BLaER1 treated with 17β-estradiol and CSF1 and Interleukin-3, amounts not matched to agents 10 nM and 100 nM (cell line): ENCODE results near the gene TCF12.
"Not testable (repeated sequence)": the region's sequence is repeated elsewhere in the genome, so short reads cannot be mapped to it uniquely, and the experiment has no call there.

Experiments
- H3K27ac ChIP-seq, 11 experiments: shearing (Covaris generic); formaldehyde crosslinking; 2 replicates each; pipeline ENCODE4 v1.8.1; 2022
- H3K27me3 ChIP-seq, 11 experiments: shearing (Covaris generic); formaldehyde crosslinking; 2 replicates each; pipeline ENCODE4 v1.8.1; 2022
- H3K36me3 ChIP-seq, 11 experiments: shearing (Covaris generic); formaldehyde crosslinking; 2 replicates each; pipeline ENCODE4 v1.8.1; 2022
- H3K4me1 ChIP-seq, 10 experiments: shearing (Covaris generic); formaldehyde crosslinking; 2 replicates each; pipeline ENCODE4 v1.8.1; 2022
- H3K4me2 ChIP-seq, 11 experiments: shearing (Covaris generic); formaldehyde crosslinking; 2 replicates each; pipeline ENCODE4 v1.8.1; 2022
- H3K4me3 ChIP-seq, 10 experiments: shearing (Covaris generic); formaldehyde crosslinking; 2 replicates each; pipeline ENCODE4 v1.8.1; 2022
- H3K9ac ChIP-seq, 11 experiments: shearing (Covaris generic); formaldehyde crosslinking; 2 replicates each; pipeline ENCODE4 v1.8.1; 2022
- H3K9me3 ChIP-seq, 11 experiments: shearing (Covaris generic); formaldehyde crosslinking; replicated peaks in 1 of 11; 2 replicates each; pipeline ENCODE4 v1.8.1; 2022
- H4K20me1 ChIP-seq, 11 experiments: shearing (Covaris generic); formaldehyde crosslinking; 2 replicates each; pipeline ENCODE4 v1.8.1; 2022
- Cebpa-rat ChIP-seq, 11 experiments: shearing (Covaris generic); IDR thresholded peaks; 2 replicates each; pipeline ENCODE4 v1.8.1; 2022

TCF12 gene

GRCh38 chr15:57152133-57152532 lies 233.7 kb downstream of the TCF12 start:
- H3K4me1 ChIP-seq, result peaks cover 0 to 55% (median 9%) of the 10 kb centered on the region in 10 experiments; a peak in 11 of 20 replicates
- H3K9me3 ChIP-seq, result peaks cover 29 to 50% (median 39%) of the 10 kb centered on the region in 11 experiments

DNA sequence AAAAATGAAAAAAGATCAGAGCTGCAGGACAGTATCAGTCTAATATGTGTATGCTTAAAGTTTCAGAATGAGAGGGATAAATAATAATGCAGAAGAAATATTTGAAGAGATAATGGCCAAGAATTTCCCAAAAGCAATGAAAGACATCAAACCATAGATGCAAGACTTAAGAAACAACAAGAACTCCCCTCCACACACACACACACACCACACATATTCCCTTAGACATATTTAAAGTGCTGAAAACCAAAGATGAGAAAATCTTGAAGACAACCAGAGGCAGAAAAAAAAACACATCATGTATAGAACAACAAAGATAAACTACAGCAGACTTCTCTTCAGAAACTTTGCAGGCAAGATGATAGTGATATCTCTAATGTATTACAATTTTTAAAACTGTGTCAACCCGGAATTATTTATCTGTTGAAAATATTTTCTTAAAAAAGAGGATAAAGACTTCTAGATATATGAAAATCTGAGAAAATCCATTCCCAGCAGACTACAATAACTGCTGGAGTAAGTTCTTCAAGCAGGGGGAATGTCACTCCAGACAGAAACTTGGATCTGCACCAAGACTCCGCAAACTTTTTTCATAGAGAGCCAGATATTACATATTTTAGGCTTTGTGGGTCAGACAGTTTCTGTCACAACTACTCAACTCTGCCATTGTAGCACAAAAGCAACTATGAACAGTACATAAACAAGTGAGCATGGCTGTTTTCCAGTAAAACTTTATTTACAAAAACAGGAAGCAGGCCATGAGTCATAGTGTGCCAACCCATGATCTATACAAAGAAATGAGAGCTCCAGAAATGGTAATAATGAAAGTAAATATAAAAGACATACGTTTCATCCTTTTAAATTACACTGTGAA lies 234.5 kb downstream of the TCF12 start:
- Histone ChIP-seq H3K4me3 (no peak overlapping the region), H3K9ac (peak overlapping the region in 1 of 11 experiments; percentile 40; a peak in 2 of 22 replicates), H3K9me3 (peaks cover 29 to 50% (median 39%) of the 10 kb centered on the region in 11 experiments), H3K4me2 (peak overlapping the region in 6 of 11 experiments; percentile 25 to 84 (median 52); a peak in 11 of 22 replicates), H3K36me3 (peaks cover 40 to 78% (median 55%) of the 10 kb centered on the region in 11 experiments), H4K20me1 (peaks cover 0 to 9% (median 0%) of the 10 kb centered on the region in 11 experiments; a peak in 4 of 22 replicates), H3K4me1 (peaks cover 0 to 47% (median 9%) of the 10 kb centered on the region in 10 experiments; a peak in 11 of 20 replicates), H3K27ac (peak overlapping the region in 4 of 11 experiments; percentile 58 to 76 (median 70); a peak in 7 of 22 replicates), H3K27me3 (no peaks in the 10 kb centered on the region)
- no peak for TF ChIP-seq Cebpa-rat (IDR thresholded peaks at IDR 0.05)

More at GRCh38 chr15:57152133-57152532, 233.7 kb downstream of the TCF12 start:
- Histone ChIP-seq H3K27me3 (no peaks in the 10 kb centered on the region), H3K4me2 (peak overlapping the region in 1 of 11 experiments; percentile 67; a peak in 1 of 22 replicates), H3K4me3 (peak overlapping the region in 4 of 10 experiments; percentile 0 to 20 (median 14); a peak in 3 of 20 replicates), H3K9ac (no peak overlapping the region), H3K36me3 (peaks cover 38 to 76% (median 49%) of the 10 kb centered on the region in 11 experiments), H3K27ac (peak overlapping the region in 2 of 11 experiments; percentile 74 to 76; a peak in 2 of 22 replicates), H4K20me1 (peaks cover 0 to 12% (median 0%) of the 10 kb centered on the region in 11 experiments; a peak in 6 of 22 replicates)
- no peak for TF ChIP-seq Cebpa-rat (IDR thresholded peaks at IDR 0.05)

DNA sequence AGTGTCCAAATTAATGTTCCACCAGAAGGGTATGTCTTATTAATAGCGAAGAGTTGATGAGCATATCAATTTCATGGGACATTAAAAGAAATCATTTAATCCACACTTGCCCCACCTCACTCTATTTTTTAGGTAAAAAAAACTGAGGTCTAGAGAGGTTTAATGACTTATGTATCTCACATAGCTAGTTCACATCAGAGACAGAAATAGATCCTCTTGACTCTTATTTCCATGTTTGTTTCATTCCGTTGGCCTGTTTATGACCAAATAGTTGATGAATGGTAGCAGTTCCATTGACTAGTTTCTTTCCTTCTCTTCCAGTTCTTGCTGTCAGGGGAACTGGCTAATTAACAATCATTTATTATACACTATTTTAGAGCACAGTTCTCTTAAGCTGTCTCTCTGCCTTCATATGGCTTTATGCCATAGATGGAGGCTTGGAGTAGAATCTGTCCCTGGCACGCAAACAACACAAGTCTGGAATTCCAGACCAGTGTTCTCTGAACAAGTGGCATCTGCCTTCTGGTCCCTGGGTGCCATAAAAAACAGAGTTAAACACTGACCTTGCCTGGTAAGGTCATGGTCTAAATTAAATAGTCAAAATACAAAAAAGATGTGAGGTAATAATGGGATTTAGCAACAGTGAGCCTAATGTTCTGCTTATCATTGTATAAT lies 237.9 kb downstream of the TCF12 start:
- Histone ChIP-seq H3K4me2 (no peak overlapping the region), H4K20me1 (peaks cover 0 to 31% (median 0%) of the 10 kb centered on the region in 11 experiments; a peak in 8 of 22 replicates), H3K36me3 (peaks cover 24 to 66% (median 53%) of the 10 kb centered on the region in 11 experiments), H3K4me1 (peaks cover 0 to 35% (median 9%) of the 10 kb centered on the region in 10 experiments; a peak in 11 of 20 replicates), H3K9me3 (peaks cover 15 to 24% (median 18%) of the 10 kb centered on the region in 11 experiments), H3K27ac (no peak overlapping the region), H3K4me3 (no peak overlapping the region), H3K9ac (no peak overlapping the region), H3K27me3 (no peaks in the 10 kb centered on the region)
- no peak for TF ChIP-seq Cebpa-rat (IDR thresholded peaks at IDR 0.05)

- H3K36me3 ChIP-seq, result peaks cover 11 to 69% (median 41%) of the 10 kb centered on the region in 11 experiments; a peak in 20 of 22 replicates
- no peak overlapping the region for H3K4me2 ChIP-seq
- H4K20me1 ChIP-seq, result peaks cover 0 to 31% (median 0%) of the 10 kb centered on the region in 11 experiments; a peak in 8 of 22 replicates
- peaks cover 0 to 10% (median under 1%) of the 10 kb centered on the region in 11 experiments; a peak in 11 of 22 replicates for H3K9me3 ChIP-seq
- no peak for TF ChIP-seq Cebpa-rat (IDR thresholded peaks at IDR 0.05)
- no peak overlapping the region for H3K9ac ChIP-seq
- no peak overlapping the region for H3K27ac ChIP-seq
- peaks cover 0 to 17% (median 1%) of the 10 kb centered on the region in 10 experiments; a peak in 9 of 20 replicates for H3K4me1 ChIP-seq
- H3K27me3 ChIP-seq, result no peaks in the 10 kb centered on the region
- no peak overlapping the region for H3K4me3 ChIP-seq
Measured at GRCh38 chr15:57158589-57158988, 240.1 kb downstream of the TCF12 start.

GRCh38 chr15:57158997-57159668 lies 240.7 kb downstream of the TCF12 start:
- Histone ChIP-seq H3K4me3 (no peak overlapping the region), H3K9me3 (peaks cover 0 to 16% (median 0%) of the 10 kb centered on the region in 11 experiments; a peak in 10 of 22 replicates), H3K27me3 (no peaks in the 10 kb centered on the region), H3K4me1 (peaks cover 0 to 11% (median 0%) of the 10 kb centered on the region in 10 experiments; a peak in 4 of 20 replicates), H3K9ac (no peak overlapping the region), H4K20me1 (peaks cover 0 to 31% (median 0%) of the 10 kb centered on the region in 11 experiments; a peak in 8 of 22 replicates), H3K36me3 (peaks cover 15 to 75% (median 43%) of the 10 kb centered on the region in 11 experiments; a peak in 19 of 22 replicates), H3K4me2 (no peak overlapping the region), H3K27ac (no peak overlapping the region)
- no peak for TF ChIP-seq Cebpa-rat (IDR thresholded peaks at IDR 0.05)

DNA sequence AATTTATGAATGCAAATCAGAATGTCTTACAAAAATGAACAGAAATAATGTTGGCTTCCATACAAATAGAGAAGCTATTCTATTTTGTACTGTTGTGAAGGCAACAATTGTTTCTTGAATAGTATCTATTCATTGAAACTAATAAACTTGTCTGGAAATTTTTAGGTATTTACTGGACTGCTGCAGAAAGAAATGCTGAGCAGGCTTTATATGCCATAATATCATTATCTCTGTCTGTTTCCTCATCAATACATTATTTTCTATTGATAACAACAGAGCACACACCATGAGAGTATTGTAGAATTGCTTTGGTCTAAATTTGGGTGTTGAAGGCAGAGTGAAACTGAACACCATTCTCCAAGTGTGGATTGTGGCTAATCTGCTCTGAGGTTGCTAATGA lies 241.3 kb downstream of the TCF12 start:
- Histone ChIP-seq H3K27ac (no peak overlapping the region), H4K20me1 (peaks cover 0 to 31% (median 0%) of the 10 kb centered on the region in 11 experiments; a peak in 9 of 22 replicates), H3K36me3 (peaks cover 21 to 81% (median 47%) of the 10 kb centered on the region in 11 experiments; a peak in 19 of 22 replicates), H3K27me3 (no peaks in the 10 kb centered on the region), H3K4me3 (no peak overlapping the region), H3K4me1 (peaks cover 0 to 7% (median 0%) of the 10 kb centered on the region in 10 experiments; a peak in 2 of 20 replicates), H3K9me3 (peaks cover 0 to 22% (median 0%) of the 10 kb centered on the region in 11 experiments; a peak in 9 of 22 replicates), H3K4me2 (no peak overlapping the region), H3K9ac (no peak overlapping the region)
- TF ChIP-seq Cebpa-rat (IDR thresholded peaks at IDR 0.05), result no peak

GRCh38 chr15:57160823-57161560 lies 242.5 kb downstream of the TCF12 start:
- H3K27ac ChIP-seq, result no peak overlapping the region
- no peak overlapping the region for H3K4me2 ChIP-seq
- H3K4me1 ChIP-seq, result peaks cover 0 to 15% (median 0%) of the 10 kb centered on the region in 10 experiments; a peak in 7 of 20 replicates
- TF ChIP-seq Cebpa-rat (IDR thresholded peaks at IDR 0.05), result no peak
- H3K36me3 ChIP-seq, result peaks cover 18 to 79% (median 47%) of the 10 kb centered on the region in 11 experiments; a peak in 20 of 22 replicates
- H3K27me3 ChIP-seq, result no peaks in the 10 kb centered on the region
- no peak overlapping the region for H3K9ac ChIP-seq
- no peak overlapping the region for H3K4me3 ChIP-seq
- H3K9me3 ChIP-seq, result peaks cover 0 to 25% (median 0%) of the 10 kb centered on the region in 11 experiments; a peak in 9 of 22 replicates
- H4K20me1 ChIP-seq, result peaks cover 0 to 33% (median 0%) of the 10 kb centered on the region in 11 experiments; a peak in 9 of 22 replicates

DNA sequence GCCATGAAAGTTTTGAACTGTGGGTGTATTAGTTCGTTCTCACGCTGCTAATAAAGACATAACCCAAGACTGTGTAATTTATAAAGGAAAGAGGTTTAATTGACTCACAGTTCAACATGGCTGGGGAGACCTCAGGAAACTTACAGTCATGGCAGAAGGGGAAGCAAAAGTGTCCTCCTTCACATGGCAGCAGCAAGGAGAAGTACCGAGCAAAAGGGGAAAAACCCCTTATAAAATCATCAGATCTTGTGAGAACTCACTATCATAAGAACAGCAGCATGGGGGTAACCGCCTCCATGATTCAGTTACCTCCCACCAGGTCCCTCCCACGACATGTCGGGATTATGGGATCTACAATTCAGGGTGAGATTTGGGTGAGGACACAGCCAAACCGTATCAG lies 245.8 kb downstream of the TCF12 start:
- not testable (repeated sequence) for H3K9ac ChIP-seq, H3K4me2 ChIP-seq, H3K4me3 ChIP-seq, H3K27me3 ChIP-seq
- Histone ChIP-seq H4K20me1 (peaks cover 0 to 21% (median 0%) of the 10 kb centered on the region in 11 experiments; a peak in 7 of 22 replicates), H3K36me3 (peaks cover 37 to 83% (median 60%) of the 10 kb centered on the region in 11 experiments), H3K27ac (peak overlapping the region in 1 of 11 experiments; percentile 31; a peak in 3 of 22 replicates), H3K9me3 (peaks cover 0 to 25% (median 0%) of the 10 kb centered on the region in 11 experiments; a peak in 9 of 22 replicates), H3K4me1 (peaks cover 0 to 23% (median 0%) of the 10 kb centered on the region in 10 experiments; a peak in 7 of 20 replicates)
